ENCODE measurements around the gene CHD8.

The CHD8 gene

DNA sequence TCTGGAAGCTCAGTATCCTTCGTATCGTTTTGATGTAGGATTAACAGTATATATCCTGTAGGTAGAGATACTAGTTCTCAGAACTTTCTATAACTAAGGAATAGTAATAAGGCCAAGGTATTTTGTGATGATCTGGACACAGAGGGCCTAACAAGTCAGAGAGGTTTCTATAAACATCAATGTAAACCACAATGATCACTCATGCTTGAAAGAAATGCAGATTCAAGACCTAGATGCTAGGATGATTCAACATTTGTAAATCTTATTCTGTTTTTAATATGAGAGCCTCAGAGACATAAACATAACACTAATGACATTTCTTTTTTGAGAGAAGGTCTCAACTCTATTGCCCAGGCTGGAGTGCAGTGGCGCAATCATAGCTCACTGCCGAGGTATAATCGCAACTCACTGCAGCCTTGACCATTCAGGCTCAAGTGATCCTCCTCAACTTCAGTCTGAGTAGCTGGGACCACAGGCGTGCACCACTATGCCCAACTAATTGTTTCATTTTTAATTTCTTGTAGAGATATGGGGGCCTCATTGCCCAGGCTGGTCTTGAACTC lies 88.3 kb downstream of the CHD8 start:
- no peak overlapping the region for H3K4me2 ChIP-seq (ENCODE audit: low read length)
- no peak overlapping the region for H3K27ac ChIP-seq
- H3K36me3 ChIP-seq (ENCODE audit: control insufficient read depth, insufficient read depth, low read length) = no peaks in the 10 kb centered on the region
- H3K27me3 ChIP-seq (ENCODE audit: control insufficient read depth, insufficient read depth, low read length) = no peaks in the 10 kb centered on the region
- H3K4me1 ChIP-seq = no peaks in the 10 kb centered on the region
- no peaks in the 10 kb centered on the region for H3K9me3 ChIP-seq (ENCODE audit: control insufficient read depth, low read length)
- H3K9ac ChIP-seq = no peak overlapping the region
- H2AFZ ChIP-seq = no peak overlapping the region
- H3K4me3 ChIP-seq (ENCODE audit: low read depth, low read length) = no peak overlapping the region
- no peak for TF ChIP-seq CTCF (IDR thresholded peaks at IDR 0.05)
- peaks cover 9% of the 10 kb centered on the region for H3K79me2 ChIP-seq

GRCh38 chr14:21356511-21356910 lies 99.4 kb downstream of the CHD8 start:
- H3K36me3 ChIP-seq (ENCODE audit: control insufficient read depth, insufficient read depth, low read length) = no peaks in the 10 kb centered on the region

DNA sequence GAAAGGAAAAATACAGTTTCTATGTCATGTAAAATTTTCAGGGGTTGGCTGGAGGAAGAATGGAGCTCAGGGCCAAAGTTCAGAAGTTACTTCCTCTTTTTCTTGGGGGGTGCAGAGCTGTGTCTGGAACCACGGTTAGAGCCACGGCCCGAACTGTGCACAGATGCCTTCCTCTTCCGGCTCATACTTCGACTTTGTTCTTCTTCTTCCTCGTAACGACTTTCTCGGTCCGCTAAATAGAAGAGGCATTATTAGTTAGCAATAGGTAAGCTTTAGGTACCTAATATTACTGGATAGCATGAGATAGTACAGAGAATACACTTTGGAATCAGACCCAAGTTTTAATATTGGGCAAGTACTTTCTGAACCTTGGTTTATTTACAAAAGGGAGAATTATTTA lies 103.3 kb downstream of the CHD8 start:
- Histone ChIP-seq H3K9ac (no peak overlapping the region), H3K27ac (no peak overlapping the region), H3K79me2 (no peaks in the 10 kb centered on the region), H3K9me3 (ENCODE audit: control insufficient read depth, low read length) (no peaks in the 10 kb centered on the region), H3K4me3 (ENCODE audit: low read depth, low read length) (no peak overlapping the region), H3K36me3 (ENCODE audit: control insufficient read depth, insufficient read depth, low read length) (no peaks in the 10 kb centered on the region), H2AFZ (no peak overlapping the region), H3K27me3 (ENCODE audit: control insufficient read depth, insufficient read depth, low read length) (no peaks in the 10 kb centered on the region), H3K4me1 (no peaks in the 10 kb centered on the region), H3K4me2 (ENCODE audit: low read length) (no peak overlapping the region)
- no peak for TF ChIP-seq CTCF (IDR thresholded peaks at IDR 0.05)

More at GRCh38 chr14:21356511-21356910, 99.4 kb downstream of the CHD8 start:
- H3K4me3 ChIP-seq (ENCODE audit: low read depth, low read length) = no peak overlapping the region
- no peak overlapping the region for H3K27ac ChIP-seq
- H2AFZ ChIP-seq = no peak overlapping the region
- H3K79me2 ChIP-seq = no peaks in the 10 kb centered on the region
- H3K9me3 ChIP-seq (ENCODE audit: control insufficient read depth, low read length) = no peaks in the 10 kb centered on the region
- H3K4me2 ChIP-seq (ENCODE audit: low read length) = no peak overlapping the region
- no peak for TF ChIP-seq CTCF (IDR thresholded peaks at IDR 0.05)
- no peak overlapping the region for H3K9ac ChIP-seq
- H3K27me3 ChIP-seq (ENCODE audit: control insufficient read depth, insufficient read depth, low read length) = no peaks in the 10 kb centered on the region
- no peaks in the 10 kb centered on the region for H3K4me1 ChIP-seq

DNA sequence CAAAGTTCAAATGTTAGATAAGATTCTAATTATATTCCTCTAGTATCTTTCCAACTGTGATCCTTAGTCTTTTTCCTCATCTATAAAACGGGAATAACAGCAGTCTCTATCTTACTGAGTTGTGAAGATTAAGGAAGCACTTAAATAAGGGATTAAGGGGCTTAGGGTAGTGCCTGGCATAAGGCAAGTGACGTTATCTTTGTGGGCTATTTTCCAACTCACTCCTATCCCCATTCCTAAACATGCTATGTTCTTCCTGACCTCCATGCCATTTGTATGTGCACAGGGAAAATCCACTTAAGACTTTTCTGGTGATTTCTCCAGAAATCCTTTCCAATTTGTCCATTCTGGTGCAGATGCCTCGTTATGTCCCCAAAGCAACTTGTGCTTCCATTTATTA lies 105.4 kb downstream of the CHD8 start:
- Histone ChIP-seq H3K9ac (no peak overlapping the region), H3K4me3 (ENCODE audit: low read depth, low read length) (no peak overlapping the region), H3K36me3 (ENCODE audit: control insufficient read depth, insufficient read depth, low read length) (no peaks in the 10 kb centered on the region), H3K9me3 (ENCODE audit: control insufficient read depth, low read length) (no peaks in the 10 kb centered on the region), H3K27me3 (ENCODE audit: control insufficient read depth, insufficient read depth, low read length) (no peaks in the 10 kb centered on the region), H3K27ac (no peak overlapping the region), H2AFZ (no peak overlapping the region), H3K79me2 (no peaks in the 10 kb centered on the region), H3K4me2 (ENCODE audit: low read length) (no peak overlapping the region), H3K4me1 (no peaks in the 10 kb centered on the region)
- TF ChIP-seq CTCF (IDR thresholded peaks at IDR 0.05) = no peak

DNA sequence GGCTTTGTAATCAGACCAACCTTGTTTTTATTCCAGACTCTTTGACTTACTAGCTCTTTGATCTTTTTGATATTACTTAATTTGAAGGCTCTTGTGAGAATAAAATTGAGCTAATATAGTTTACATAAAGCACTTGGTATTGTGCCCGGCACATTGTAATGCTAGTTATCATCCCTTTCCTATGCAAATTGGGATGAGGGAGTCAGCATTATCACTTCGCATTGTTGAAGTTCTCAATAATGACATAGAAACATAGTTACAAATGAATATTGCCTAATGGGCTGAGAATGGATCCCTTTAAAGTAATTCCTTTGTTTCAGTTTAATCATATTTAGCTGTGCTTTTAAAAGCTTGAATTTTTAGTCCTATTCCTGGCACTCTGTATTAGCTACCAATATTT lies 108.7 kb downstream of the CHD8 start:
- Histone ChIP-seq H3K9me3 (ENCODE audit: control insufficient read depth, low read length) (no peaks in the 10 kb centered on the region), H3K27me3 (ENCODE audit: control insufficient read depth, insufficient read depth, low read length) (no peaks in the 10 kb centered on the region), H2AFZ (no peak overlapping the region), H3K9ac (no peak overlapping the region), H3K36me3 (ENCODE audit: control insufficient read depth, insufficient read depth, low read length) (no peaks in the 10 kb centered on the region), H3K4me1 (no peaks in the 10 kb centered on the region), H3K79me2 (no peaks in the 10 kb centered on the region), H3K4me3 (ENCODE audit: low read depth, low read length) (no peak overlapping the region), H3K4me2 (ENCODE audit: low read length) (no peak overlapping the region), H3K27ac (no peak overlapping the region)
- TF ChIP-seq CTCF (IDR thresholded peaks at IDR 0.05) = no peak
